Testis (tissue), 2 donors: ENCODE measurements around the gene TNPO3.

Source experiments
- CTCF ChIP-seq, 3 experiments: fragments of 450-650 bp in 2 of 3; fragments of 200-600 bp in 1 of 3; sonication (generic) in 1 of 3; IDR thresholded peaks; one replicate each; pipeline ENCODE4 v1.5.1; 2016 to 2019; ENCODE audit warnings: antibody characterized with exemption in 3 of 3, mild to moderate bottlenecking in 2 of 3, moderate library complexity in 1 of 3
- POLR2A ChIP-seq: fragments of 450-650 bp; IDR thresholded peaks from one replicate; pipeline ENCODE4 v1.6.1; 2017; ENCODE audit warnings: antibody characterized with exemption, mild to moderate bottlenecking, moderate library complexity

GRCh38 chr7:128997181-128997580, 57.7 kb downstream of the TNPO3 start:
- TF ChIP-seq CTCF (IDR thresholded peaks at IDR 0.05): no peak
- no peak for TF ChIP-seq POLR2A
